WTC11 (cell line): ENCODE measurements around the gene SEC16A. TPM values are rescaled to one million over a fixed set of nuclear protein-coding genes. Genes with fewer than 3 reads are reported as not detected.

Source experiments
- ATAC-seq: fragments of 200-7000 bp; cut with Tn5 transposase; 2 replicates; pipeline ENCODE4 v1.10.0; 2021; ENCODE audit warnings: mild to moderate bottlenecking, moderate library complexity
- CTCF ChIA-PET: fragments of 300-600 bp; sonication (Branson Sonifier 250); formaldehyde crosslinking; loops from one replicate; lab custom pipeline; 2021; ENCODE audit warnings: antibody characterized with exemption; lab: Charles Lee
- POLR2A ChIA-PET: fragments of 350-600 bp; sonication (Branson Sonifier 250); formaldehyde crosslinking; loops from one replicate; lab custom pipeline; 2021; ENCODE audit warnings: antibody characterized with exemption; lab: Charles Lee
- DNase-seq: peaks from one replicate; pipeline ENCODE4 v3.0.0; 2021; ENCODE audit warnings: low spot score
- H3K27ac Mint-ChIP-seq: 2 replicates; pipeline ENCODE4 v1.8.0; 2021; ENCODE audit warnings: mixed read lengths
- H3K27me3 Mint-ChIP-seq: 2 replicates; pipeline ENCODE4 v1.8.0; 2021; ENCODE audit warnings: low read depth, mild to moderate bottlenecking, moderate library complexity, mixed read lengths
- H3K36me3 Mint-ChIP-seq: 2 replicates; pipeline ENCODE4 v1.8.0; 2021; ENCODE audit warnings: mixed read lengths
- H3K4me1 Mint-ChIP-seq: 2 replicates; pipeline ENCODE4 v1.8.0; 2022; ENCODE audit warnings: mixed read lengths
- H3K4me3 Mint-ChIP-seq: 2 replicates; pipeline ENCODE4 v1.8.0; 2021; ENCODE audit warnings: mild to moderate bottlenecking, moderate library complexity, mixed read lengths
- H3K9me3 Mint-ChIP-seq: 2 replicates; pipeline ENCODE4 v1.8.0; 2021; ENCODE audit warnings: mixed read lengths
- AR ChIP-seq: fragments of 250-450 bp; sonication (Bioruptor Pico); IDR thresholded peaks from 2 replicates; pipeline ENCODE4 v1.9.0; 2021; ENCODE audit warnings: mild to moderate bottlenecking
- ARID4B ChIP-seq: sonication (generic); formaldehyde crosslinking; IDR thresholded peaks from 2 replicates; pipeline ENCODE4 v1.8.0; 2023; ENCODE audit warnings: missing genetic modification reagents, mild to moderate bottlenecking, borderline replicate concordance
- FOXJ3 ChIP-seq: sonication (generic); formaldehyde crosslinking; IDR thresholded peaks from 2 replicates; pipeline ENCODE4 v1.9.0; 2021; ENCODE audit warnings: missing genetic modification reagents, mild to moderate bottlenecking, borderline replicate concordance
- HMGA2 ChIP-seq: fragments of 250-450 bp; sonication (Bioruptor Pico); IDR thresholded peaks from 2 replicates; pipeline ENCODE4 v1.4.0; 2021; ENCODE audit warnings: mild to moderate bottlenecking, moderate library complexity
- PRRX2 ChIP-seq: fragments of 250-450 bp; sonication (Bioruptor Pico); IDR thresholded peaks from 2 replicates; pipeline ENCODE4 v1.8.0; 2021; ENCODE audit warnings: mild to moderate bottlenecking
- SOX15 ChIP-seq: fragments of 250-450 bp; sonication (Bioruptor Pico); IDR thresholded peaks from 2 replicates; pipeline ENCODE4 v1.9.0; 2021; ENCODE audit warnings: mild to moderate bottlenecking
- TCF7 ChIP-seq: sonication (generic); formaldehyde crosslinking; IDR thresholded peaks from 2 replicates; pipeline ENCODE4 v1.8.0; 2022; ENCODE audit warnings: mild to moderate bottlenecking, low read depth, missing genetic modification reagents, moderate library complexity
- ZNF423 ChIP-seq: fragments of 250-450 bp; sonication (Bioruptor Pico); IDR thresholded peaks from 2 replicates; pipeline ENCODE4 v2.1.2; 2022; ENCODE audit warnings: mild to moderate bottlenecking, moderate library complexity
- total RNA-seq: library from RNA; stranded (reverse); gene quantifications from 3 replicates; pipeline ENCODE4 v1.2.3, GENCODE V29; 2021
- TF ChIP-seq, protein P1 (sequence below): sonication (generic); formaldehyde crosslinking; IDR thresholded peaks from 2 replicates; pipeline ENCODE4 v1.8.1; 2023; ENCODE audit warnings: mild to moderate bottlenecking, missing genetic modification reagents, moderate library complexity
- TF ChIP-seq, protein P2 (sequence below): fragments of 250-450 bp; sonication (Bioruptor Pico); IDR thresholded peaks from 2 replicates; pipeline ENCODE4 v1.9.0; 2021; ENCODE audit warnings: moderate library complexity, mild to moderate bottlenecking, inconsistent platforms, borderline replicate concordance
- TF ChIP-seq, protein P3 (sequence below): sonication (generic); formaldehyde crosslinking; IDR thresholded peaks from 2 replicates; pipeline ENCODE4 v1.8.1; 2022; ENCODE audit warnings: mild to moderate bottlenecking, missing genetic modification reagents, moderate library complexity, borderline replicate concordance
- TF ChIP-seq, protein P4 (sequence below): fragments of 250-450 bp; sonication (Bioruptor Pico); IDR thresholded peaks from 2 replicates; pipeline ENCODE4 v1.9.0; 2021; ENCODE audit warnings: mild to moderate bottlenecking

The SEC16A gene
- total RNA-seq, 1 experiment from 2014 or later = 70.9 TPM

DNA sequence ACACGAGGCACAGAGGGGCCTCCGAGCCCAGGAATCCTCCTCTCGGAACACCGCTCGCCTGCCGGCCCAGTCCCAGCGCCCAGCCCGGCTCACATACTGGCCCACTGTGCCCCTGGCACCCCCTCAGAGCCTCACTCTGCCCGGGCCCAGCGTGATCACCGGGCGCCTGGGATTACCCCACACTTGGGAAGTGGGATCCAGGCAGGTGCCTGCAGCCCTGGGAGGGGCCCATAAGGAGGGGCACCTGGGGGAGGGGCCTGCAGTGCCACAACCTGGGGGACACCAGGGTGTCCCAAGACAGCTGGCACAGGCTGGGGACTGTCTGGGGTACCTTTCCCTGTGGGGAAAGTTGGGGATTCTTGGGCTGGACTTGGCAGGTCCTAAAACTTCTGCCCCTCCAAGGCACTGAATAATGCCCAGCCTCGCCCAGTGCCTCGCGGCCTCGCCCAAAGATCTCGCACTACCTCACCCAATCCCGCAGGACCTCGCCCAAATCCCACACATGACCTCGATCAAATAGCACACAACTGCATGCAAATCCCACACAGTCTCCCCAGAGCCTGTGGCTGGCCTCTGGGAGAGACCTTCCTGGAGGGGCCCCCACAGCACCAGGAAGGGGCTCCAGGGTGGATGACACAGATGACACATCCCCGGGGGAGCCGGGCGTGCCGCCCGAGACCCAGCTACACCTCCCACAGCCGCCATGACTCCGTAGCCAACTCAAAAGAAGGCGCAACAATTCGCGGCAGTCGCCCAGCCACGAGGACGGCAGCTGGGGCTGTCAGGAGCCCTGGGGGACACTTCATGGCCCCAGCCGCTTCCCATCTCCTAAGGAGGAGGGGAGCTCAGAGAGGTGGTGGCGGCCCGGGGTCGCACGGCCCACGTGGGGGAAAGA lies 49.3 kb upstream of the SEC16A start:
- H3K4me1 Mint-ChIP-seq = peaks cover 19% of the 10 kb centered on the region
- ChIA-PET CTCF (interaction anchor here (0.8 kb wide), 1 partner anchor 95 kb away, joined by 6 read pairs; no protein-coding TSS in a partner anchor), POLR2A (no interaction called here)
- H3K27ac Mint-ChIP-seq = peak overlapping the region; percentile 54
- no peak for TF ChIP-seq TCF7 (CRISPR knock-in tag)
- TF ChIP-seq PRRX2 (CRISPR knock-in tag) = no peak
- TF ChIP-seq FOXJ3 (CRISPR knock-in tag) = no peak
- TF ChIP-seq, protein P1, sequence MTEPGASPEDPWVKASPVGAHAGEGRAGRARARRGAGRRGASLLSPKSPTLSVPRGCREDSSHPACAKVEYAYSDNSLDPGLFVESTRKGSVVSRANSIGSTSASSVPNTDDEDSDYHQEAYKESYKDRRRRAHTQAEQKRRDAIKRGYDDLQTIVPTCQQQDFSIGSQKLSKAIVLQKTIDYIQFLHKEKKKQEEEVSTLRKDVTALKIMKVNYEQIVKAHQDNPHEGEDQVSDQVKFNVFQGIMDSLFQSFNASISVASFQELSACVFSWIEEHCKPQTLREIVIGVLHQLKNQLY (CRISPR knock-in tag) = no peak
- no peak for TF ChIP-seq HMGA2 (CRISPR knock-in tag)
- no peak for TF ChIP-seq ARID4B (CRISPR knock-in tag)
- TF ChIP-seq, protein P2, sequence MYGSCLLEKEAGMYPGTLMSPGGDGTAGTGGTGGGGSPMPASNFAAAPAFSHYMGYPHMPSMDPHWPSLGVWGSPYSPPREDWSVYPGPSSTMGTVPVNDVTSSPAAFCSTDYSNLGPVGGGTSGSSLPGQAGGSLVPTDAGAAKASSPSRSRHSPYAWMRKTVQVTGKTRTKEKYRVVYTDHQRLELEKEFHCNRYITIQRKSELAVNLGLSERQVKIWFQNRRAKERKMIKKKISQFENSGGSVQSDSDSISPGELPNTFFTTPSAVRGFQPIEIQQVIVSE (CRISPR knock-in tag) = no peak
- TF ChIP-seq ZNF423 (CRISPR knock-in tag) = no peak
- no peak for TF ChIP-seq SOX15 (CRISPR knock-in tag)
- TF ChIP-seq AR (CRISPR knock-in tag) = no peak
- TF ChIP-seq, protein P3, sequence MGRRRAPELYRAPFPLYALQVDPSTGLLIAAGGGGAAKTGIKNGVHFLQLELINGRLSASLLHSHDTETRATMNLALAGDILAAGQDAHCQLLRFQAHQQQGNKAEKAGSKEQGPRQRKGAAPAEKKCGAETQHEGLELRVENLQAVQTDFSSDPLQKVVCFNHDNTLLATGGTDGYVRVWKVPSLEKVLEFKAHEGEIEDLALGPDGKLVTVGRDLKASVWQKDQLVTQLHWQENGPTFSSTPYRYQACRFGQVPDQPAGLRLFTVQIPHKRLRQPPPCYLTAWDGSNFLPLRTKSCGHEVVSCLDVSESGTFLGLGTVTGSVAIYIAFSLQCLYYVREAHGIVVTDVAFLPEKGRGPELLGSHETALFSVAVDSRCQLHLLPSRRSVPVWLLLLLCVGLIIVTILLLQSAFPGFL (CRISPR knock-in tag) = no peak
- TF ChIP-seq, protein P4, sequence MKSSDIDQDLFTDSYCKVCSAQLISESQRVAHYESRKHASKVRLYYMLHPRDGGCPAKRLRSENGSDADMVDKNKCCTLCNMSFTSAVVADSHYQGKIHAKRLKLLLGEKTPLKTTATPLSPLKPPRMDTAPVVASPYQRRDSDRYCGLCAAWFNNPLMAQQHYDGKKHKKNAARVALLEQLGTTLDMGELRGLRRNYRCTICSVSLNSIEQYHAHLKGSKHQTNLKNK (CRISPR knock-in tag) = no peak
- peaks cover 2% of the 10 kb centered on the region for H3K36me3 Mint-ChIP-seq
- H3K27me3 Mint-ChIP-seq = no peaks in the 10 kb centered on the region
- H3K9me3 Mint-ChIP-seq = no peaks in the 10 kb centered on the region
- no peak overlapping the region for H3K4me3 Mint-ChIP-seq
- ATAC-seq (no peak), DNase-seq (no peak)
